ENCODE results near the gene RDM1. TPM values are rescaled to one million over a fixed set of nuclear protein-coding genes. Genes with fewer than 3 reads are reported as not detected.

Gene RDM1
- total RNA-seq, 2 experiments from 2014 or later, result 3.2 to 3.9 TPM

- ChIA-PET CTCF (no interaction called here), POLR2A (interaction anchor here (0.6 to 1.1 kb wide), 2 partner anchors 9 to 37 kb away, joined by 3 to 4 read pairs; no protein-coding TSS in a partner anchor)
These were observed 23.5 kb downstream of the RDM1 start for GRCh38 chr17:35906926-35907637.

- CTCF ChIA-PET, result interaction anchor here (0.6 to 1.1 kb wide), 2 partner anchors 8 to 97 kb away, joined by 3 read pairs; no protein-coding TSS in a partner anchor
- POLR2A ChIA-PET, result interaction anchor here (0.6 to 1.1 kb wide), 3 partner anchors 9 to 681 kb away, joined by 3 to 6 read pairs (median 4); no protein-coding TSS in a partner anchor
These were observed 24.2 kb downstream of the RDM1 start for GRCh38 chr17:35906191-35906925.

GRCh38 chr17:35903451-35903850 lies 27.1 kb downstream of the RDM1 start:
- POLR2A ChIA-PET, result no interaction called here
- CTCF ChIA-PET, result no interaction called here

DNA sequence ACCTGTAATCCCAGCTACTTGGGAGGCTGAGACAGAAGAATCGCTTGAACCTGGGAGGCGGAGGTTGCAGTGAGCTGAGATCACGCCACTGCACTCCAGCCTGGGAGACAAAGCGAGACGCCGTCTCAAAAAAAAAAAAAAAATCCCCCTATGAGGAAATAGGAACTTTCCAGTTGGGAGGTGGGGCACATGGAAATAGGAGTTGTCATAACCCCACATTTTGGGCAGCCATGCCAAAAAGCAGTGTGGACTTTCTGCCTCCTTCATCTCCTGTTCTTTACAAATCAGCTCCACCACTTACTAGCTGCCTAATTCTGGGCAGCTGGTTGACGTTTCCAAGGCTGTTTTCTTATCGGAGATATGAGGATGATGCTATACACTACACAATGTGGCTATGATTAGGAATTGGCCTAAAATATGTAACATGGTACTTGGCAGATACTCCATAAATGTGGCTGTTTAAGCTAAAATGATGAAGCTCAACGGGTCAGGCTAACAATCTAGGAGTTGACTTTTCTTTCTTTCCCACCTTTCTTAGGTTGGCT lies 28.9 kb downstream of the RDM1 start:
- ChIA-PET POLR2A (interaction anchor here (0.6 to 13.6 kb wide), 3 partner anchors 23 to 1505 kb away, joined by 3 to 189 read pairs (median 3); partner anchors contain the start of gene CCL5), CTCF (interaction anchor here (0.7 to 1.6 kb wide), 3 partner anchors 15 to 30 kb away, joined by 3 to 6 read pairs (median 3); no protein-coding TSS in a partner anchor)

- CTCF ChIA-PET, result interaction anchor here (1.2 to 6.8 kb wide), 4 partner anchors 11 to 30 kb away, joined by 4 to 48 read pairs (median 6); partner anchors contain the start of gene CCL5
- POLR2A ChIA-PET, result interaction anchor here (0.6 to 13.6 kb wide), 6 partner anchors 8 to 1506 kb away, joined by 3 to 189 read pairs (median 3); partner anchors contain the start of gene CCL5
These were observed 29.7 kb downstream of the RDM1 start for GRCh38 chr17:35900708-35901480.

DNA sequence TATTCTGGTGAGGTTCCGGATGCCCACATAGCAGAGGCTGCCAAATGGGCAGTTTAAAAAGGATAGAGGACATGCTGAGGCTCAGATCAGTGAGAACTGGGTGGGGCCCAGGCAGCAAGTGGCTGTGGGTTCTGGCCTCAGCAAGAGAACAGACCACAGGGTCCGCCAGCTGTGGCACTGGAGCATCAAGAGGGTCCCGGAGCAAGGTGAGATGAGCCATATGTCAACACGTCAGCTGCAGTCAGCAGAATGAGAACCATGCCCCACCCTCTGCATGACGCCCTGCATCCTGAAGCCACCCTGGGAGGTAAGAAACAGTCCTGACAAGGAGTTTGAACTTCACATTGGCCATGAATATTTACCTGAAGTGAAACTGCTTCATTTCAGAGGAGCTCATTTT lies 30.3 kb downstream of the RDM1 start:
- CTCF ChIA-PET, result interaction anchor here (1.2 to 6.8 kb wide), 3 partner anchors 10 to 24 kb away, joined by 4 to 48 read pairs (median 5); partner anchors contain the start of gene CCL5
- POLR2A ChIA-PET, result interaction anchor here (0.6 to 13.6 kb wide), 5 partner anchors 9 to 918 kb away, joined by 3 to 189 read pairs (median 3); partner anchors contain the start of gene CCL5

GRCh38 chr17:35898283-35899070 lies 32.1 kb downstream of the RDM1 start:
- POLR2A ChIA-PET, result interaction anchor here (0.6 to 13.6 kb wide), 4 partner anchors 9 to 1133 kb away, joined by 3 to 189 read pairs (median 8); partner anchors contain the start of gene CCL5
- CTCF ChIA-PET, result interaction anchor here (0.6 to 6.8 kb wide), 9 partner anchors 11 to 171 kb away, joined by 3 to 48 read pairs (median 4); partner anchors contain the start of gene CCL5

DNA sequence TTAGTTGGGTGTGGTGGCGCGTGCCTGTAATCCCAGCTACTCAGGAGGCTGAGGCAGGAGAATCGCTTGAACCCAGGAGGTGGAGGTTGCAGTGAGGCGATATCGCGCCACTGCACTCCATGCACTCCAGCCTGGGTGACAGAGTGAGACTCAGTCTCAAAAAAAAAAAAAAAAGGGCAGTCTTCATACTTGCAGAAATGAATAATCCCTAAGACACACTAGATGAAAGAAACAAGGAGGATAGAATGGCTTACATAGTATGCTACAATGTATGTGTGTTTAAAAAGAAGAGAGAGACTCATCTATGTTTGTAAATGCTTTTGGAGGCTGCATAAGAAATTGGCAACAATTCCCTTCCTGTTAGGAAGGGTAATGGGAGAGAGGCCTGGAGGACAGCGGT lies 32.8 kb downstream of the RDM1 start:
- ChIA-PET POLR2A (interaction anchor here (0.7 to 13.6 kb wide), 4 partner anchors 8 to 656 kb away, joined by 3 to 189 read pairs (median 10); partner anchors contain the start of gene CCL5), CTCF (interaction anchor here (0.9 to 6.8 kb wide), 7 partner anchors 15 to 172 kb away, joined by 3 to 48 read pairs (median 4); partner anchors contain the start of gene CCL5)

GRCh38 chr17:35895636-35896587 lies 34.7 kb downstream of the RDM1 start:
- CTCF ChIA-PET, result interaction anchor here (0.5 to 6.8 kb wide), 5 partner anchors 16 to 376 kb away, joined by 3 to 48 read pairs (median 6); partner anchors contain the start of gene CCL5
- POLR2A ChIA-PET, result interaction anchor here (0.7 to 13.6 kb wide), 9 partner anchors 18 to 196 kb away, joined by 3 to 189 read pairs (median 3); partner anchors contain the start of genes CCL5 and TAF15

- POLR2A ChIA-PET, result interaction anchor here (0.6 to 13.6 kb wide), 3 partner anchors 16 to 1733 kb away, joined by 3 to 189 read pairs (median 6); partner anchors contain the start of gene CCL5
These were observed 36.4 kb downstream of the RDM1 start for GRCh38 chr17:35894206-35894605.

GRCh38 chr17:35893751-35894150 lies 36.8 kb downstream of the RDM1 start:
- POLR2A ChIA-PET, result interaction anchor here (13.6 kb wide), 1 partner anchor 15 kb away, joined by 189 read pairs; the partner anchor contains the start of gene CCL5
- CTCF ChIA-PET, result no interaction called here

More at GRCh38 chr17:35894206-35894605, 36.4 kb downstream of the RDM1 start:
- CTCF ChIA-PET, result no interaction called here

- CTCF ChIA-PET, result interaction anchor here (0.6 to 1.4 kb wide), 6 partner anchors 8 to 83 kb away, joined by 3 to 7 read pairs (median 4); partner anchors contain the start of gene CCL5
- POLR2A ChIA-PET, result interaction anchor here (1.3 to 13.6 kb wide), 3 partner anchors 14 to 198 kb away, joined by 3 to 189 read pairs (median 10); partner anchors contain the start of genes CCL3 and CCL5
These were observed 38.2 kb downstream of the RDM1 start for GRCh38 chr17:35892091-35893035.

DNA sequence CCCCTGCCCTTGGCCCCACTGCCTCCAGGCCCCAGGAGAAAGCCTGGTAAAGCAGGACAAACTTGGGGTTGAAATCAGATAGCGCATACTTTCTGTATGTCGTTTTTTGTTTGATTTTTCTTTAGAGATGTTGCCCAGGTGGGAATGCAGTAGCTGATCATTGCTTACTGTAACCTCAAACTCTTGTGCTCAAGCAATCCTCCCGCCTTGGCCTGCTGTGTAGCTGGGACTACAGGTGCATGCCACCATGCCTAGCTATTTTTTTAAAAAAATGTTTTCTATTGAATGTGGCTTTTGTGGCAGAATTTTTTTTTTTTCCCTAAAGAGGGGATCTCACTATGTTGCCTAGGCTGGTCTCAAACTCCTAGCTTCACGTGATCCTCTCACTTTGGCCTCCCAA lies 39.3 kb downstream of the RDM1 start:
- ChIA-PET CTCF (interaction anchor here (0.8 to 1.4 kb wide), 3 partner anchors 11 to 43 kb away, joined by 3 to 5 read pairs (median 3); partner anchors contain the start of gene CCL5), POLR2A (interaction anchor here (13.6 kb wide), 1 partner anchor 13 kb away, joined by 189 read pairs; the partner anchor contains the start of gene CCL5)

DNA sequence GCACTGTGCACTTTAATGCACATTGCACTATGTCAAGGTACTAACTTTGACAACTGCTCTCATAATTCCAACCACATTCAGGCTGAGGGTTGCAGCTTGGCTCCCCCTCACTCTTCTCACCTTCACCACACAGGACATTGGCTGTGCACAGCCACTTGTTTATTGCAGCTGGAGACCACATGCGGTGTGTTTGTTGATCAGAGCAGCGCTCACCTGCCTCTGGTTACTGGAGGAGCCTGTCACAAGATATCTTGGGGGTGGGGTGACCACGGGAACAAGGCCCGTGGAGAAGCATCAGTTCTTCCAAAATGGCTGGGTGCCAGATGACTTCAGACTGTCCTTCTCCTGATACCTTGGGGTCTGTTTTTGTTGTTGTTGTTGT lies 39.8 kb downstream of the RDM1 start:
- CTCF ChIA-PET, result interaction anchor here (0.8 to 1.3 kb wide), 4 partner anchors 10 to 54 kb away, joined by 3 to 5 read pairs (median 3); partner anchors contain the start of gene CCL5
- POLR2A ChIA-PET, result interaction anchor here (1.2 to 13.6 kb wide), 2 partner anchors 12 to 176 kb away, joined by 4 to 189 read pairs; partner anchors contain the start of gene CCL5

Measured in activated CD8-positive, alpha-beta memory T cell treated with anti-CD3 and anti-CD28 coated beads for 36 hours (primary cell).